NCI-H1436 treated with DMSO at 0.1 percent for 48 hours (cell line): ENCODE results near the gene NCDN.

Experiments used
- DNase-seq: peaks from one replicate; lab custom pipeline; 2025; lab: John Stamatoyannopoulos, UW

The NCDN gene

DNA sequence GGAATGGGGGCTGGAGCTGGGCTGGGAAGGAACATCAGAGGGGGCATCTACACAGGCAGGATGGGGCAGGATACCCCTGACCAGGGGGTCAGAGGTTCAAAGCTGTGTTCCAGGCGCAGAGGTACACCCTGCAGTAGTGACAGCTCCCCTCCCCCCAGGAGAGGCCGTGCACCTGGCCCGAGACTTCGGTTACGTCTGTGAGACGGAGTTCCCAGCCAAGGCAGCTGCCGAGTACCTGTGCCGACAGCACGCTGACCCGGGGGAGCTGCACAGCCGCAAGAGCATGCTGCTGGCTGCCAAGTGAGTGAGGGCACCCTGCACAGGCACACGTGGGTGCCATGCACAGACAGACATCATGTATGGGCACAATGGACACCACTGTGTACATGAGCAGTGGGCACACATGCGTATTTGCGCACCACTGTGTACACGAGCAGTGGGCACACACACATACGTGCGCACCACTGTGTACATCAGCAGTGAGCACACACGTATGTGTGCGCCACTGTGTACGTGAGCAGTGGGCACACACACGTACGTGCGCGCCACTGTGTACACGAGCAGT is 33.0 kb downstream of the NCDN start:
- DNase-seq, result no peak

DNA sequence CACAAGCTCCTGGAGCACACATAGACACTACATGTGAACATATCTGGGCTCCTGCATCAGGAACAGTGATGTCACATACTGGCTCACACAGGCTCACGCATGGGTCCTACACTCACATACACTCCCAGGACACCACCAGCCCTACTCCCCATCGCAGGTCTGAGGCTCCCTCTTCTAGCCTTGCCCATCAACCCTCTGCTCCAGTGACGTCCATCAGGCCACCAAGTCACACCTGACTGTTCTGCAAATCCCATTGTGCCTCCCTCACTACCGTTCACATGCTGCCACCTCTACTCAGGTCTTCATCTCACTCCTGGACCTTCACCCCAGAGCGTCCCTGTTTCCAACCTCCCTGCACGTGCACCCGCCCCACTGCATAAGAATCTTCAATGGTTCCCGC is 33.6 kb downstream of the NCDN start:
- no peak for DNase-seq

DNA sequence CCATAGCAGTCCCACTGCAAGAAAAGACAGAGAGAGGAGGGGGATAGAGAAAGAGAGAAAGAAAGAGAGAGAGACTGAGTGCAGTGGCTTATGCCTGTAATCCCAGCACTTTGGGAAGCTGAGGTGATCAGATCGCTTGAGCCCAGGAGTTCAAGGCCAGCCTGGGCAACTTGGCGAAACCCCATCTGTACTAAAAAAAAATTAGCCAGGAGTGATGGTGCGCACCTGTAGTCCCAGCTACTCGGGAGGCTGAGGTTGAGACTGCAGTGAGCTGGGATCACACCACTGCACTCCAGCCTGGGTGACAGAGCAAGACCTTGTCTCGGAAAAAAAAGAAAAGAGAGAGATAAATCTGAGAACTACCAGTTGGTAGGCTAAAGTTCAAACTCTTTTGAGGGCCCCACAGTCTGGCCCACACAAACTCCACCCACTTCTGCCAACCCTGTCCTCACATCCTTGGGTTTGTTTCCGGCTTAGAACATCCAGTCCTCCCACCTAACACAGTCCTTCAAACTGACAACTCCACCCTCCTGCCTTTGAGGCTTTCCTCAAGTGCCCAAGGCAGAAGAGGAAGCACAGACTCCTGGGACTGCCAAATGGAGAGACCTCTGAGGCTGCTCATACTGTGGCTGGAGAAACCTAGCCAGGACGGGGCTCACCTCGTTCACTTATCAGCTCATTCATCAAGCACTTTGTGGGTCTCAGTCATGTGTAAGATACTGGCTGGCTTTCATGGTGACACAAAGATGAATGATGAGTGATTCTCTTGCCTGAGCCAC is 35.6 kb downstream of the NCDN start:
- DNase-seq, result no peak

DNA sequence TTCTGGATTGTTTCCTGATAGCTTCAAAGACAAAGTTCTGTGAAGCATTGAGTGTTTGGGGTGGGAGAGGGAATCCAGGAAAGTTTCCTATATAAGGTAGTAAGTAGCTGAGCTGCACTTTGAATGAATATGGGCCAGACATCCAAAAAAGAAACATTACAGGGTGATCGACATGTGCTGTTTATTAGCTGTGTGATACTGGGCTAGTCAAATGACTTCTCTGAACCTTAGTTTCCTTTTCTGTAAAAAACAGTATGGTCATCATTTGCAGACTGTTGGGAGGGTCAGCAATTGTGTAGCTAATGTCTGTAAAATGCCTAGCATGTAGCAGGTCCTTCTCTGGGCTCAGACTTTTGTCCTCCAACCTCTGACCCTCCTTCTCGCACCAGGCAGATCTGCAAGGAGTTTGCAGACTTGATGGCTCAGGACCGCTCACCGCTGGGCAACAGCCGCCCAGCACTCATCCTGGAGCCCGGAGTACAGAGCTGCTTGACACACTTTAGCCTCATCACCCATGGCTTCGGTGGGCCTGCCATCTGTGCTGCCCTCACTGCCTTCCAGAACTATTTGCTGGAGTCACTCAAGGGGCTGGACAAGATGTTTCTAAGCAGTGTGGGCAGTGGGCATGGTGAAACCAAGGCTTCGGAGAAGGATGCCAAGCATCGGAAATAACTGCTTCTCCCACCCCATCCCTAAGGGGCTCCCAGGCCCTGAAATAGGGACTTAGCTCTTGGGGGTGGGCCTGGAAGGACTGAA is 36.6 kb downstream of the NCDN start:
- DNase-seq, result no peak

DNA sequence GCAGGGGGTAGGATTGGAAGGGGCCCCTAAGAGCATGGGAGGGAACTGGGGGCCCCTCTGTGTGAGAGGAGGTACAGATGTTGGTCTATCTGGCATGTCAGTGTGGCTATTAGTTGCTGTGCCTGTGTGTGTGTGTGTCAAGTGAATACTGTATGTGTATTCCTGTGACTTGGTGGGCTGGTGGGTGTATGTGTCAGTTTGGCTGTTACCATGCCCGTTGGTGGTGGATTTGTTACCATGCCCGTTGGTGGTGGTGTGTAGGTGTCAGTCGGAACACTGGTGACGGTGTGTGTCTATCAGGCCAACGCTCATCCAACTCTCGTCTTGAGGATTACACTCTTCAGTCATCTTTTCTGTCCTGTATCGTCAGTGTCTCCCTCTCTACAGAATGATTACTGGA is 38.1 kb downstream of the NCDN start:
- DNase-seq, result no peak

DNA sequence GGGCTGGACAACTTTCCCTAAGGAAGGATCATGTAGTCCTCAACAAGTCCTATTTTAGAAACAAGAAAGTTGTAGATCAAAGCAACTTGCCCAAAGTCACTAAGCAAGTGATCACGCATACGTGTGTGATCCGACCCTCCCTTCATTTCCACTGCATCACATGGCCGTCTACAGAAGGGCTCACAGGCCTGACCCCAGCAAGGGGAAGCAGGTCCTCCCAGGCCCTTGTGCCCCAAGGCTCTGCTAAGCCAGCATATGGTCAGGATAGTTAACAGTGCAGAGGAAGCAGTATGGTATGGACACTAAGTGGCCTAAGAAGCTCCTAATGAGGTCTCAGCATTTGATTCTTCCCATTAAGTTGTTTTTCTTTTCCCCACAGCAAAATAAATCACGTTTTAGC is 40.3 kb downstream of the NCDN start:
- no peak for DNase-seq

DNA sequence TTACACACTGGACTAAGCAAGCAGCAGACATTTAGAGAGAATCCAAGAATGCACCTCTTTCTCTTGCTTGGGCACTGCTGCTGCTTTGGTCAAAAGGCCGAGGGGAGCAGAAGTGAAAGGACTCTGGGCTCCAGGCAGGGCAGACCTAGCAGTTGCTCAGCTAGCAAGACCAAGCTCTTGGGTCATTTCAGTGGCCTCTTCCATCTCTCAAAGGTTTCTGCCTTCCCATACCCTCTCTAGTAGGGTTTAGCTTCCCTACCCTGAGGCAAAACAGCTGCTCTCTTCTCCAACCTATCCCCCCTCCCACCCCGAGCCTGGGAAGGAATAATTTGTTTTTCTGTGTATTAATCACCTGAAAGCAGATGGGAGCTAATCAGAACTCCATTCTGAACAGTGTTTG is 41.3 kb downstream of the NCDN start:
- DNase-seq, result no peak

DNA sequence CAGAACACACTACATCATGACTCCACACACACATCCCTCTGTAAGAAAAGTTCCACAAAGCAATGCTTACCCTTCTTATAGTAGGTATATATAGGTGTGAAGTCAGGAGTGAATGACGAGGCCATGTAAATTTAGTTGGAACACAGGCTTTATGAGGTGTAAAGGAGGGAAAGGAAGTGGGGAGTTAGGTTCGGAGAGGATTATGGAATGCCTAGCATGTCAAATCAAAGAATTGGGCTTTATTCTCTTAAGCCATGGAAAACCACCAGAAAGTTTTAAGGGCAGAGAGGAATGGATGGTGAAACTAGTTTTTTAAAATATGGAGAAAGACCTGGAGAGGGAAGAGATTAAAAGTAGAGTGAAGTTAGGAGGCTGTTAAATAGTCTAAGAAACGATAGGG is 41.8 kb downstream of the NCDN start:
- DNase-seq, result no peak

DNA sequence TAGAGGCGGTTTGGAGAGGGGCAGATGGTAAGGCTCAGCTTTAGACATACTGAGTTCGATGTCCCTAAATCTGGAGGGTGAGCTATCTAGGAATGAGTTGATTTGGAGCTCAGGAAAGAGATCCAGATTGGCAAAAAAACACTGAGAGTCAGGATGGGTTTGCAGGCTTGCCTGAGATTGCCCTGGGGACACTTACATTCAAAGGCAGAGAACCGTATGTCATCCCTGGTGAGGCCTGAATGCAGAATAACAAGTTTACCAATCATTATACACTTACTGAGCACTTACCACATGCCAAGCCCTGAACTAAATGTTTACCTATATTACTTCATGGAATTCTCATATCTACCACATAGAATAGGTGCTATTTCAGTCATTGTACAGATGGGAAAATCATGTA is 43.0 kb downstream of the NCDN start:
- DNase-seq, result no peak

DNA sequence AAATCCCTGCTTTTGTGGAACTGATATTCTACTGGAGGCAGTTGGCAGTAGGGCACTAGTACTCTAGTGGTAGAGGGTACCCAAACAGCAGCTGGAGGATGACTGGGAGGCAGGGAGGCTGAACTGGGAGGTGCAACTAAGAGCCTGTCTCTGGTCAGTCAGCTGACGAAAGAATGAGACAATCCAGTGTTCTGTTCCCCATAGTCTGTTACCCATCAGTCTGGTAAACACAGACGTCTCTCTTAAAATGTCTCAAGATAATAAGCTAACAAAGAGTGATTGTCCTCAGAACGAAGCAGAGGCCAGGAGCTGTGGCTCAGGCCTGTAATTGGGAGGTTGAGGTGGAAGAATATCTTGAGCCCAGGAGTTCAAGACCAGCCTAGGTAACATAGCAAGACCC is 45.9 kb downstream of the NCDN start:
- DNase-seq, result no peak

DNA sequence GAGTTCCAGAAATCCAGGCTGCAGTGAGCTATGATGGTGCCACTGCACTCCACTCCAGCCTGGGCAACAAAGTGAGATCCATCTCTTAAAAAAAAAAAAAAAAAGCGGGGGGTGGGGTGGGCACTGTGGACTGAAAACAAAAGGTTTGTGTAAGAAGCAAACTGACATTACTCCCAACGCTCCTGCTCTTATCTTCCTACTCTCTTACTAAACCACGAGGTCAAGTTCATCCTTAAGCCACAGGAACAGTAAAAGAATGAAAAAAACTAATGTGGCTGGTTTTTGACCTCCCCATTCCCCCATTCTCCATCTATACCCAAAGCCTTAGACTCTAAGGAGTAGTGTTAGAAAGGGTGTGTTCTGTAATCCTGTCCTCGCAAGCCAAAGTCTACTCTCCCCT is 46.3 kb downstream of the NCDN start:
- DNase-seq, result no peak

DNA sequence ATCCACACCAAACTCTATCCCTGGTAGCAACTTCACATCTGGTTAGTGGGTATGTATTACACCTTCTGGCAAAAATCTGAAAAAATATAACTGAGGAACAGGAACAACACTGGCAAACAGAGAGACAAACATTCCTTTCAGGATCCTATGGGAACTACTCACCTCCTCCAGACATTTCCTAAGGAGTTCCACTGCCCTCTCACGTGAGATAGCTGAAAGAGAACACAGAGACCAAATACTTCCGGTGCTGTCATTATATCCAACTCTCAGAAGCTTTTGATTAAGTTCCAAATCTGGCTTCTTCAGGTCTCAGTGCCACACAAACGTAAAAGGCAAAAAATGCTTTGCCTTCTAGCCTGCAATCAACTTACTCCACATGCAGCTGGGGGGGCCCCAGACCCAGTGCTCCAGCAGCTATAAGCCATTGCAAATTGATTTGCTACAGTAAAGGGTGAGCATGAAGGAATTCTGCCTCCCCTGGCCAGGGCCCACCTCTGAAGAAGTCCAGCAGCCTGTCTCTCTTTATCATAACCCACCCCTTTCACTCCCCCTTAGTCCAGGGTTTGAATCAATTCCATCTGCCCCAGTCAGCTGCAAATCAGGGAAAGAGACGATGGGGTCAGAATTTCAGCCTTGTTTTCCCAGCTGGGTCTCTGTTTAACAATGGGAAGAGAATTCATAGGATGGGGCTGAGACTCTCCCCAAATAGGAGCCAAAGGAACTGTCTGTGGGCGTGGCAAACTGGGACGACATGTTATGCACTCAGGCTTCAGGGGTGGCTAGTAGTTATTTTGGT is 47.7 kb downstream of the NCDN start:
- no peak for DNase-seq

DNA sequence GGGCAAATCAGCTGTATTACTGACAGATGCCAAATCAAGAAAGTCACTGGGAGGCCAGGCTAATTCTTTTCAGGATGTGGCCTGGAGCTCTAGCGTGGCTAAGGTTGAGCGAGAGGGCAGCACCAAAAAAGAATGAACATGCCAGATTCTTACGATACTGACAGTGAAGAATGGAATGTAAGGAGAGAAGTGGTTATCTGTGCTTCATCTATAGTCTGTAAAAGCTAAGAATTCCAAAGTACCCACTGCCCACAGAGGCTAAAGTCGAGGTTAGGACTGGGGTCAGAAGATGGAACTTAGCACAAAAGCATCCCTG is 48.2 kb downstream of the NCDN start:
- DNase-seq, result no peak

DNA sequence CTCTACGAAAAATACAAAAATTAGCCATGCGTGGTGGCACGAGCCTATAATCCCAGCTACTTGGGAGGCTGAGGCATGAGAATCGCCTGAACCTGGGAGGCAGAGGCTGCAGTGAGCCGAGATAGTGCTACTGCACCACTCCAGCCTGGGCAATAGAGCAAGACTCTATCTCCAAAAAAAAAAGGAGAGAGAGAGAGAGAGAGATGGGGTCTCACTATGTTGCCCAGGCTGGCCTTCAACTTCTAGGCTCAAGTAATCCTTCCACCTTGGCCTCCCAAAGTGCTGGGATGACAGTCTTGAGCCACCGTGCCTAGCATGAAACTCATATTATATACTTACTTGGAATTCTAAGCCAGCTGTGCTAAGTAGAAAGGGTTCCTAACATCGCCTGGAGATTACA is 54.1 kb downstream of the NCDN start:
- DNase-seq, result no peak

DNA sequence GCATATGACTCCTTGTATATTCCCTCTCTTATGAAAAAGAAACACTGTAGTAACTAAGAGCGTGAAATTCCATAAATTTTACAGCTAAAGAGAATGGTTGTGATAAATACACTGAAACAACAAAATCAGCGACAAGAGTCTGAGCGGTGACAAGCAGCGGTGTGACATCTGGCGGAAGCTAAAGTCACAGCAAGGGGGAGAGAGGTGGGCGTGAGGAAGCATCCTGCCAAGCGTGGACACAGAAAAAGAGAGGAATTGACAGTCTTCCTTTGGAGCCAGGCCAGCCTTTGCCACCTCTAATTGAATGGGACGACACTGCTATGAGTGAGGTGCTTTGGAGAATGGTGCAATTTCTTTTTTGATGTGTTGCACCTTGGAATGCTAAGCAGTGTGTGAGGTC is 57.8 kb downstream of the NCDN start:
- no peak for DNase-seq
